Neuronal stem cell (in vitro differentiated cells): ENCODE data around the gene CD40.

Source experiments
- DNase-seq: peaks from one replicate; pipeline ENCODE4 v3.0.0-alpha.2; 2013; ENCODE audit warnings: low spot score
- H2AFZ ChIP-seq: one replicate; pipeline ENCODE4 v1.6.1; 2013; ENCODE audit warnings: mild to moderate bottlenecking, low read length, inconsistent platforms
- H2AK5ac ChIP-seq: 2 replicates; pipeline ENCODE4 v1.6.1; 2013; ENCODE audit warnings: low read depth, mild to moderate bottlenecking, inconsistent platforms, low read length, moderate library complexity, mixed read lengths
- H2BK120ac ChIP-seq: 2 replicates; pipeline ENCODE4 v1.6.1; 2013; ENCODE audit warnings: low read depth, mild to moderate bottlenecking, inconsistent platforms, low read length, moderate library complexity, mixed read lengths
- H2BK12ac ChIP-seq: one replicate; pipeline ENCODE4 v1.6.1; 2013; ENCODE audit warnings: low read length, inconsistent platforms
- H2BK15ac ChIP-seq: 2 replicates; pipeline ENCODE4 v1.6.1; 2013; ENCODE audit warnings: mild to moderate bottlenecking, low read length, inconsistent platforms, mixed read lengths
- H2BK5ac ChIP-seq: one replicate; pipeline ENCODE4 v1.6.1; 2013; ENCODE audit warnings: inconsistent platforms, mild to moderate bottlenecking, low read length, moderate library complexity
- H3K14ac ChIP-seq: one replicate; pipeline ENCODE4 v1.6.1; 2013; ENCODE audit warnings: low read length, inconsistent platforms
- H3K18ac ChIP-seq: 2 replicates; pipeline ENCODE4 v1.6.1; 2013; ENCODE audit warnings: low read length, inconsistent platforms
- H3K23ac ChIP-seq: 2 replicates; pipeline ENCODE4 v1.6.1; 2013; ENCODE audit warnings: low read depth, mild to moderate bottlenecking, mixed read lengths, low read length, inconsistent platforms; ENCODE audit not compliant: poor library complexity
- H3K27ac ChIP-seq: replicated peaks from 3 replicates; pipeline ENCODE4 v1.5.1; 2013; ENCODE audit warnings: low read length, inconsistent platforms
- H3K27me3 ChIP-seq, 3 experiments: 2 replicates each; pipeline ENCODE4 v1.6.1; 2013; ENCODE audit warnings: low read length in 3 of 3, mild to moderate bottlenecking in 2 of 3, inconsistent platforms in 1 of 3, low read depth in 1 of 3, mixed read lengths in 1 of 3, moderate library complexity in 1 of 3; ENCODE audit not compliant: control insufficient read depth in 3 of 3, insufficient read depth in 3 of 3
- H3K36me3 ChIP-seq, 2 donors: replicated peaks in 1 of 2; 2 replicates each; pipeline ENCODE4 v1.6.1; 2013; ENCODE audit warnings: low read length in 2 of 2; ENCODE audit not compliant: control insufficient read depth in 2 of 2, insufficient read depth in 2 of 2
- H3K4ac ChIP-seq: 2 replicates; pipeline ENCODE4 v1.6.1; 2013; ENCODE audit warnings: inconsistent platforms, mild to moderate bottlenecking, low read length, moderate library complexity
- H3K4me1 ChIP-seq, 2 donors: 1 replicate in 1 of 2; 2 replicates in 1 of 2; pipeline ENCODE4 v1.6.1; 2013; ENCODE audit warnings: low read length in 2 of 2, low read depth in 1 of 2; ENCODE audit not compliant: control insufficient read depth in 2 of 2, insufficient read depth in 1 of 2
- H3K4me2 ChIP-seq: one replicate; pipeline ENCODE4 v1.6.1; 2013; ENCODE audit warnings: mild to moderate bottlenecking, low read length, inconsistent platforms; ENCODE audit not compliant: insufficient read depth, poor library complexity, severe bottlenecking
- H3K4me3 ChIP-seq, 2 donors: 2 replicates each; pipeline ENCODE4 v1.5.1; 2013; ENCODE audit warnings: low read length in 2 of 2, mild to moderate bottlenecking in 2 of 2, inconsistent platforms in 1 of 2, moderate library complexity in 1 of 2
- H3K79me1 ChIP-seq: one replicate; pipeline ENCODE4 v1.6.1; 2013; ENCODE audit warnings: low read depth, mild to moderate bottlenecking, inconsistent platforms, low read length, moderate library complexity
- H3K9ac ChIP-seq: one replicate; pipeline ENCODE4 v1.6.1; 2013; ENCODE audit warnings: mild to moderate bottlenecking, low read depth, low read length, inconsistent platforms; ENCODE audit not compliant: poor library complexity
- H3K9me3 ChIP-seq, 2 donors: replicated peaks in 1 of 2; 2 replicates each; pipeline versions ENCODE3 to v1.6.1; 2013; ENCODE audit warnings: low read length in 2 of 2, mild to moderate bottlenecking in 2 of 2, inconsistent platforms in 1 of 2, low read depth in 1 of 2, mixed read lengths in 1 of 2, moderate library complexity in 1 of 2; ENCODE audit not compliant: control insufficient read depth in 2 of 2, insufficient read depth in 1 of 2
- H4K8ac ChIP-seq: one replicate; pipeline ENCODE4 v1.6.1; 2013; ENCODE audit warnings: low read depth, mild to moderate bottlenecking, inconsistent platforms, low read length, moderate library complexity
- H4K91ac ChIP-seq: one replicate; pipeline ENCODE4 v1.6.1; 2013; ENCODE audit warnings: low read length, low read depth, mild to moderate bottlenecking, inconsistent platforms; ENCODE audit not compliant: poor library complexity
- WGBS, 2 donors: extraction: QIAGEN DNeasy Blood & Tissue Kit; methylation state at CpG; one replicate each; pipeline ENCODE4 v1.1.7; 2013; ENCODE audit warnings: missing lambda C conversion rate in 2 of 2, mixed read lengths in 1 of 2; ENCODE audit not compliant: insufficient read length in 2 of 2, insufficient replicate concordance in 1 of 2; ENCODE audit errors: extremely low coverage in 2 of 2; 5-methylcytosine and 5-hydroxymethylcytosine counted together

Gene CD40

GRCh38 chr20:46139266-46139889, 21.3 kb downstream of the CD40 start:
- Histone ChIP-seq H3K9me3 (no peaks in the 10 kb centered on the region), H2AK5ac (peak overlapping the region; percentile 71), H3K4me2 (no peak overlapping the region), H3K4me3 (no peak overlapping the region), H2BK5ac (peak overlapping the region; percentile 57), H4K8ac (no peak overlapping the region), H3K36me3 (no peaks in the 10 kb centered on the region), H3K14ac (peak overlapping the region; percentile 9), H3K23ac (peak overlapping the region; percentile 27), H2BK15ac (peak overlapping the region; percentile 91), H3K27ac (no peak overlapping the region), H3K27me3 (peaks cover 0 to 59% (median 0%) of the 10 kb centered on the region in 3 experiments), H3K79me1 (no peaks in the 10 kb centered on the region), H3K18ac (peak overlapping the region; percentile 23), H2BK120ac (no peak overlapping the region), H2AFZ (no peak overlapping the region), H2BK12ac (peak overlapping the region; percentile 79), H3K4me1 (peaks cover 0 to 25% of the 10 kb centered on the region in 2 donors), H3K4ac (no peak overlapping the region), H4K91ac (no peak overlapping the region), H3K9ac (no peak overlapping the region)
- WGBS, 2 donors = no CpG with 5 or more reads among the region's 8 CpGs
- no peak for DNase-seq

GRCh38 chr20:46139908-46140482, 21.9 kb downstream of the CD40 start:
- H2BK120ac ChIP-seq = no peak overlapping the region
- H2AFZ ChIP-seq = no peak overlapping the region
- no peak overlapping the region for H2AK5ac ChIP-seq
- H2BK15ac ChIP-seq = no peak overlapping the region
- H3K4ac ChIP-seq = no peak overlapping the region
- H2BK12ac ChIP-seq = no peak overlapping the region
- H3K23ac ChIP-seq = no peak overlapping the region
- H3K4me2 ChIP-seq = no peak overlapping the region
- H3K27me3 ChIP-seq = peaks cover 0 to 58% (median 0%) of the 10 kb centered on the region in 3 experiments
- no peak for DNase-seq
- H3K4me3 ChIP-seq = no peak overlapping the region
- no peak overlapping the region for H3K14ac ChIP-seq
- no peak overlapping the region for H4K8ac ChIP-seq
- no peak overlapping the region for H2BK5ac ChIP-seq
- H3K18ac ChIP-seq = peak overlapping the region; percentile 73
- no peak overlapping the region for H3K9ac ChIP-seq
- no peaks in the 10 kb centered on the region for H3K36me3 ChIP-seq
- no peaks in the 10 kb centered on the region for H3K9me3 ChIP-seq
- H3K27ac ChIP-seq = no peak overlapping the region
- WGBS, 2 donors = no CpG with 5 or more reads among the region's 5 CpGs
- H4K91ac ChIP-seq = no peak overlapping the region
- H3K79me1 ChIP-seq = no peaks in the 10 kb centered on the region
- peaks cover 0 to 25% of the 10 kb centered on the region in 2 donors for H3K4me1 ChIP-seq

- Histone ChIP-seq H3K18ac (no peak overlapping the region), H2BK5ac (no peak overlapping the region), H3K4me1 (peaks cover 0 to 20% of the 10 kb centered on the region in 2 donors), H2BK15ac (no peak overlapping the region), H3K14ac (no peak overlapping the region), H2AFZ (no peak overlapping the region), H3K23ac (no peak overlapping the region), H3K36me3 (no peaks in the 10 kb centered on the region), H3K27me3 (peaks cover 0 to 46% (median 0%) of the 10 kb centered on the region in 3 experiments), H3K4ac (no peak overlapping the region), H2BK120ac (no peak overlapping the region), H2BK12ac (no peak overlapping the region), H2AK5ac (no peak overlapping the region), H4K8ac (no peak overlapping the region), H3K4me3 (no peak overlapping the region), H3K79me1 (no peaks in the 10 kb centered on the region), H3K9me3 (no peaks in the 10 kb centered on the region), H3K4me2 (no peak overlapping the region), H3K9ac (no peak overlapping the region), H4K91ac (no peak overlapping the region), H3K27ac (no peak overlapping the region)
- DNase-seq = no peak
- no CpG with 5 or more reads among the region's 5 CpGs for WGBS, 2 donors
Observed at GRCh38 chr20:46142124-46142523, 24.0 kb downstream of the CD40 start.

- no peak overlapping the region for H4K91ac ChIP-seq
- H3K27ac ChIP-seq = no peak overlapping the region
- no peak overlapping the region for H3K14ac ChIP-seq
- H2BK12ac ChIP-seq = no peak overlapping the region
- peaks cover 0 to 13% of the 10 kb centered on the region in 2 donors for H3K4me1 ChIP-seq
- H3K18ac ChIP-seq = no peak overlapping the region
- no peak overlapping the region for H4K8ac ChIP-seq
- H2AFZ ChIP-seq = no peak overlapping the region
- DNase-seq = no peak
- H3K4me2 ChIP-seq = no peak overlapping the region
- H3K9me3 ChIP-seq = no peaks in the 10 kb centered on the region
- H3K4ac ChIP-seq = no peak overlapping the region
- H2BK15ac ChIP-seq = no peak overlapping the region
- H2BK5ac ChIP-seq = no peak overlapping the region
- H3K36me3 ChIP-seq = no peaks in the 10 kb centered on the region
- no CpG with 5 or more reads among the region's 8 CpGs for WGBS, 2 donors
- no peak overlapping the region for H3K9ac ChIP-seq
- no peak overlapping the region for H2BK120ac ChIP-seq
- H3K23ac ChIP-seq = peak overlapping the region; percentile 4
- no peak overlapping the region for H2AK5ac ChIP-seq
- H3K4me3 ChIP-seq = no peak overlapping the region
- H3K27me3 ChIP-seq = peaks cover 0 to 41% (median 0%) of the 10 kb centered on the region in 3 experiments
- no peaks in the 10 kb centered on the region for H3K79me1 ChIP-seq
Observed at GRCh38 chr20:46144432-46145025, 26.4 kb downstream of the CD40 start.
